RWPE1 (cell line): Measurements from ENCODE around the gene F2.

Source experiments
- CTCF ChIA-PET: fragments of 350-600 bp; sonication (Branson Sonifier 250); formaldehyde crosslinking; extraction: SDS; loops from one replicate; lab custom pipeline; 2021; lab: Yijun Ruan, JAX
- POLR2A ChIA-PET: fragments of 400-600 bp; formaldehyde crosslinking; extraction: SDS; loops from one replicate; lab custom pipeline; 2020; ENCODE audit warnings: antibody characterized with exemption; ENCODE audit not compliant: low non-redundant PET; lab: Yijun Ruan, JAX
- DNase-seq: peaks from one replicate; pipeline ENCODE4 v3.0.0; 2012; ENCODE audit warnings: low spot score
- H3K27ac ChIP-seq: fragments of 450-650 bp; 2 replicates; pipeline ENCODE4 v1.5.1; 2017
- TF ChIP-seq, protein P1 (sequence below): fragments of 450-650 bp; conservative IDR thresholded peaks from 2 replicates; pipeline ENCODE4 v1.5.1; 2017; ENCODE audit warnings: low read depth, mild to moderate bottlenecking

F2 gene

DNA sequence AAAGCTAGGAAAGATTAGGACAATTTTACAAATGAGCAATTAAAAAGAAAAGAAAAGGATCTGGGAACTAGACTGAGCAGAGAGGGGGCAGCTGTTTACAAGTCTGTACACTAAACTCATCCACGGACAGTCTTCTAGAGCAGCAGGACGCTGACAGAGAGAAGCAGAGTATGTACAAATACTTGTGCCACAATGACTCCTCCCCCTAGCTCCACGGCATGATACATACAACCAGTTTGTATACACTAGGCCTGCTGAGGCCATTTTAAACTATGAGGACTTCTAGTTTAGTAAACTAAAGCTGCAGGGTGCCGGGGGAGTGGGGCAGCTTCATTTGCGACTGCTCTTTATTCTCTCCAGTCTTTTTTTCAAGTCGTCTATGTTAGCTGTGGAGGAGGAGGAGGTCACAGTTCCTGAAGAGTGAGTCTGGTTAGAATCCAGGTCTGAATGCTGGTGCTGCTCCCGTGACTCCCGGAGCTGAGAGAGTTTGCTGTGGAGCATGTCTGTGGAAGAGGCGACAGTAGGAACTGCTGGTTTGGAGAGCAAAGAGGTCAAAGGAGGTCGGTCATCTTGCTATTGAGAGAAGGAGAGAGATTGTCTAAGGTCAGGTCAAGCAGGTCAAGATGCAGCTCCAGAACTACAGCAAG, 24.8 kb downstream of the F2 start:
- POLR2A ChIA-PET, result no interaction called here
- TF ChIP-seq, protein P1, sequence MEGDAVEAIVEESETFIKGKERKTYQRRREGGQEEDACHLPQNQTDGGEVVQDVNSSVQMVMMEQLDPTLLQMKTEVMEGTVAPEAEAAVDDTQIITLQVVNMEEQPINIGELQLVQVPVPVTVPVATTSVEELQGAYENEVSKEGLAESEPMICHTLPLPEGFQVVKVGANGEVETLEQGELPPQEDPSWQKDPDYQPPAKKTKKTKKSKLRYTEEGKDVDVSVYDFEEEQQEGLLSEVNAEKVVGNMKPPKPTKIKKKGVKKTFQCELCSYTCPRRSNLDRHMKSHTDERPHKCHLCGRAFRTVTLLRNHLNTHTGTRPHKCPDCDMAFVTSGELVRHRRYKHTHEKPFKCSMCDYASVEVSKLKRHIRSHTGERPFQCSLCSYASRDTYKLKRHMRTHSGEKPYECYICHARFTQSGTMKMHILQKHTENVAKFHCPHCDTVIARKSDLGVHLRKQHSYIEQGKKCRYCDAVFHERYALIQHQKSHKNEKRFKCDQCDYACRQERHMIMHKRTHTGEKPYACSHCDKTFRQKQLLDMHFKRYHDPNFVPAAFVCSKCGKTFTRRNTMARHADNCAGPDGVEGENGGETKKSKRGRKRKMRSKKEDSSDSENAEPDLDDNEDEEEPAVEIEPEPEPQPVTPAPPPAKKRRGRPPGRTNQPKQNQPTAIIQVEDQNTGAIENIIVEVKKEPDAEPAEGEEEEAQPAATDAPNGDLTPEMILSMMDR, result no peak
- CTCF ChIA-PET, result interaction anchor here (0.6 to 0.8 kb wide), 3 partner anchors 25 to 58 kb away, joined by 3 to 7 read pairs (median 4); partner anchors contain the start of gene F2

DNA sequence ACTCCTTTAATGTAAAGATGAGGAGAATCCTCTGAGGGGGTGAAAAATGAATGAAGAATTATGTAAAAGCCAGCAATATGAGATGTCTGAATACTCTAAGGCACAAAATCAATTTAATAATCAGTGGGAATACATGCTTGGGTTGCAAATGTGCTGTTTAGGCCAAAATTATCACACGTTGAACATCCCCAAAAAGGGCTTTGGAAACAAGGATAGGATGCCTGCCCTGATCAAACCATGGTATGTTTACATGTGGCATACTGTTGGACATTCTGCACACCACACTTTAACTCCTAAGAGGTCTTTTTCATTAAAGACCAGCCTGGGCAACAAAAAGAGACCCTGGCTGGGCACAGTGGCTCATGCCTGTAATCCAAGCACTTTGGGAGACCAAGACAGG, 26.3 kb downstream of the F2 start:
- POLR2A ChIA-PET, result no interaction called here
- no peak overlapping the region for H3K27ac ChIP-seq
- TF ChIP-seq, protein P1, result no peak
- CTCF ChIA-PET, result no interaction called here
- DNase-seq, result no peak

More for the DNA sequence above, 24.8 kb downstream of the F2 start:
- H3K27ac ChIP-seq, result no peak overlapping the region
- DNase-seq, result no peak

DNA sequence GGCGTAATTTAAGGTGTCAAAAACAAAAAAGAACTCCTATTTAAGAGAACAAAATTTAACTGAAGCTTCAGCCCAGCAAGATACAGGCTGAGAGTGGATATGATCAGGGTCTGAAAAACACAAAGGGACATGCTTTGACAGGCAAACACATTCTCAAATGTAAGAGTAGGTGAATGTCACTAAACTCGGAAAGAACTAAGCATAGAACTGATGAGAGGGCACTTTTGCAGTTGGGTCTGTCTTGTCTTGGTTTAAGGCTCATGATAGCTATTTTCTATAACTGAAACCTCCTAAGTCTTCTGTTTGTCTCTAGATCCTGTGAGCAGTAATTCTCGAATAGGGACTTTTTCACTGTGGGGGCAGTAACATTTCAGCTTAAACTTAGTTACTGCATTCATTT, 27.0 kb downstream of the F2 start:
- ChIA-PET CTCF (interaction anchor here (0.7 kb wide), 1 partner anchor 67 kb away, joined by 3 read pairs; no protein-coding TSS in a partner anchor), POLR2A (no interaction called here)
- H3K27ac ChIP-seq, result no peak overlapping the region
- TF ChIP-seq, protein P1, result no peak
- DNase-seq, result no peak

DNA sequence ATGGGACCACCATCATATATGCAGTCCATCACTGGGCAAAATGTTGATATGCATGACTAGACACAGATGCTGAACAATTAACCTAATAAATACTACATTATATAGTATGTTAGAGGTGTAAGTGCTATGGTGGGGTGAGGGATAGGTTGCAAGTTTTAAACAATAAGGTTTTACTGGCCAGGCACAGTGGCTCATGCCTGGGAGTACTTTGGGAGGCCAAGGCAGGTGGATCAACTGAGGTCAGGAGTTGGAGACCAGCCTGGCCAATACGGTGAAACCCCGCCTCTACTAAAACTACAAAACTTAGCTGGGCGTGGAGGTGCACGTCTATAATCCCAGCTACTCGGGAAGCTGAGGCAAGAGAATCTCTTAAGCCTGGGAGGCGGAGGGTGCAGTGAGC, 28.1 kb downstream of the F2 start:
- ChIA-PET POLR2A (interaction anchor here (0.6 kb wide), 1 partner anchor 68 kb away, joined by 3 read pairs; no protein-coding TSS in a partner anchor), CTCF (interaction anchor here (0.6 to 0.7 kb wide), 2 partner anchors 20 to 33 kb away, joined by 3 read pairs; no protein-coding TSS in a partner anchor)
- DNase-seq, result no peak
- TF ChIP-seq, protein P1, result no peak
- H3K27ac ChIP-seq, result no peak overlapping the region

DNA sequence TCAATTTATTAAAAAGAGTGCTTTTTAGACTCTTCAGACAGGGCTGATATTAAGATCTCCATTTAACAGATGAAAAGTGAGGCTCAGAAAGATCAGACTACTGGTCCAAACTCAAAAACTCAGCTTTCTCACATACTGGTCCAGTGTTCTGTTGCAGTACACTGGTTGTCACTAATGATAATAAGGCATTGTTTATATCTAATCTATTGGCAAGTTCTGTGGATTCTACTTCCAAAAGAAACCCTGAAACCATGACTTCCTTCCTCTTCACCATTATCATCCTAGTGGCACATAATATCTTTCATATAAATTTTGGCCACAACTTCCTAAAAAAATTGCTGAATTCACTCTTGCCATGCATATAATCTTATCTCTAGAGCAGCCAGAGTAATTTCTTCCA, 36.9 kb downstream of the F2 start:
- TF ChIP-seq, protein P1, result no peak
- no peak for DNase-seq
- CTCF ChIA-PET, result no interaction called here
- H3K27ac ChIP-seq, result no peak overlapping the region
- POLR2A ChIA-PET, result no interaction called here

DNA sequence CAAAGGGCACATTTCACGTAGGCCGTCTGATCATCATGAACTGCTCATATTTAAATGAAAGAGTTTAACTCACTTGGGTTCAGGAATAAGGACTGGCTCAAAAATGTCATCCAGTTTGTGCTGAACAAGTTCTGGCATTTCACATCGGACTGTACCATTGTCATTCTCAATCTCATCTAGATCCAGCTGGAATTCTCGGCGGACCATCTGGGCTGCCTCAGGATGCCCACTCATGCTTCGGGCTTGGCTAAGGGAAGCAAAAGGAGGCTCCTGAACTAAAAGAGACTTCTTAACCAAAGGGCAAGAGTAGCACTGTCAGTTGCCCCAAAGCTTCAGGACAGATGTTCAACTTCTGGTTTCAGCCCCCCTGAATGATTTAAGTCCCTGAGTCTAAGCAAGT, 40.2 kb downstream of the F2 start:
- ChIA-PET POLR2A (no interaction called here), CTCF (no interaction called here)
- H3K27ac ChIP-seq, result no peak overlapping the region
- TF ChIP-seq, protein P1, result no peak
- no peak for DNase-seq
